Measurements from ENCODE around the gene GRIN2A.

GRCh38 chr16:9957433-9957832 lies 224.8 kb downstream of the GRIN2A start:
- TF ChIP-seq NFE2L2 (IDR thresholded peaks at IDR 0.05; ENCODE audit: low read length) (no peak), ZGPAT (CRISPR knock-in tag; IDR thresholded peaks at IDR 0.05) (no peak), STAG1 (CRISPR knock-in tag; IDR thresholded peaks at IDR 0.05) (no peak), RFX5 (IDR thresholded peaks at IDR 0.05; ENCODE audit: low read depth, low read length) (no peak), BHLHE40 (IDR thresholded peaks at IDR 0.05; ENCODE audit: low read length) (no peak), EP300 (IDR thresholded peaks at IDR 0.05; ENCODE audit: low read depth in 2 of 2, low read length in 2 of 2) (no peak), EP300 (CRISPR knock-in tag; IDR thresholded peaks at IDR 0.05; ENCODE audit: borderline replicate concordance) (no peak), RXRB (CRISPR knock-in tag; IDR thresholded peaks at IDR 0.05; ENCODE audit: borderline replicate concordance) (no peak), CHD2 (IDR thresholded peaks at IDR 0.05; ENCODE audit: low read depth, low read length) (no peak)
- TF ChIP-seq, protein P1, sequence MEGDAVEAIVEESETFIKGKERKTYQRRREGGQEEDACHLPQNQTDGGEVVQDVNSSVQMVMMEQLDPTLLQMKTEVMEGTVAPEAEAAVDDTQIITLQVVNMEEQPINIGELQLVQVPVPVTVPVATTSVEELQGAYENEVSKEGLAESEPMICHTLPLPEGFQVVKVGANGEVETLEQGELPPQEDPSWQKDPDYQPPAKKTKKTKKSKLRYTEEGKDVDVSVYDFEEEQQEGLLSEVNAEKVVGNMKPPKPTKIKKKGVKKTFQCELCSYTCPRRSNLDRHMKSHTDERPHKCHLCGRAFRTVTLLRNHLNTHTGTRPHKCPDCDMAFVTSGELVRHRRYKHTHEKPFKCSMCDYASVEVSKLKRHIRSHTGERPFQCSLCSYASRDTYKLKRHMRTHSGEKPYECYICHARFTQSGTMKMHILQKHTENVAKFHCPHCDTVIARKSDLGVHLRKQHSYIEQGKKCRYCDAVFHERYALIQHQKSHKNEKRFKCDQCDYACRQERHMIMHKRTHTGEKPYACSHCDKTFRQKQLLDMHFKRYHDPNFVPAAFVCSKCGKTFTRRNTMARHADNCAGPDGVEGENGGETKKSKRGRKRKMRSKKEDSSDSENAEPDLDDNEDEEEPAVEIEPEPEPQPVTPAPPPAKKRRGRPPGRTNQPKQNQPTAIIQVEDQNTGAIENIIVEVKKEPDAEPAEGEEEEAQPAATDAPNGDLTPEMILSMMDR (CRISPR knock-in tag; IDR thresholded peaks at IDR 0.05): no peak
- TF ChIP-seq, protein P2, sequence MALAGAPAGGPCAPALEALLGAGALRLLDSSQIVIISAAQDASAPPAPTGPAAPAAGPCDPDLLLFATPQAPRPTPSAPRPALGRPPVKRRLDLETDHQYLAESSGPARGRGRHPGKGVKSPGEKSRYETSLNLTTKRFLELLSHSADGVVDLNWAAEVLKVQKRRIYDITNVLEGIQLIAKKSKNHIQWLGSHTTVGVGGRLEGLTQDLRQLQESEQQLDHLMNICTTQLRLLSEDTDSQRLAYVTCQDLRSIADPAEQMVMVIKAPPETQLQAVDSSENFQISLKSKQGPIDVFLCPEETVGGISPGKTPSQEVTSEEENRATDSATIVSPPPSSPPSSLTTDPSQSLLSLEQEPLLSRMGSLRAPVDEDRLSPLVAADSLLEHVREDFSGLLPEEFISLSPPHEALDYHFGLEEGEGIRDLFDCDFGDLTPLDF (CRISPR knock-in tag; IDR thresholded peaks at IDR 0.05): no peak
- TF ChIP-seq, protein P3, sequence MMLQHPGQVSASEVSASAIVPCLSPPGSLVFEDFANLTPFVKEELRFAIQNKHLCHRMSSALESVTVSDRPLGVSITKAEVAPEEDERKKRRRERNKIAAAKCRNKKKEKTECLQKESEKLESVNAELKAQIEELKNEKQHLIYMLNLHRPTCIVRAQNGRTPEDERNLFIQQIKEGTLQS (CRISPR knock-in tag; IDR thresholded peaks at IDR 0.05): no peak

Measured in HepG2 (cell line).